ENCODE data around the gene PPP1R16B. TPM values are rescaled to one million over a fixed set of nuclear protein-coding genes. Genes with fewer than 3 reads are reported as not detected.

PPP1R16B gene
- total and polyA plus RNA-seq, 2 of the 8 experiments (the other 6 are each of a cell fraction or from before 2014, with no cell fraction given), result 2.6 to 8.9 TPM

- Histone ChIP-seq H3K4ac (replicated peaks; ENCODE audit: insufficient read length, low read depth, low read length) (no peak overlapping the region), H3K56ac (replicated peaks; ENCODE audit: insufficient read length, low read depth, low read length) (no peak overlapping the region), H3K18ac (ENCODE audit: extremely low read depth, low read length) (no peak overlapping the region), H3K27me3 (replicated peaks in 1 of 4; ENCODE audit: control insufficient read depth in 3 of 4, extremely low read depth in 1 of 4, insufficient read depth in 3 of 4, low read length in 3 of 4) (no peaks in the 10 kb centered on the region), H3K79me1 (ENCODE audit: low read depth, low read length) (no peaks in the 10 kb centered on the region; the same call in 1 of the 2 replicates), H2AK5ac (ENCODE audit: low read depth, low read length) (no peak overlapping the region), H3K79me2 (ENCODE audit: control insufficient read depth in 1 of 2, insufficient read depth in 2 of 2, low read length in 2 of 2) (no peaks in the 10 kb centered on the region), H4K5ac (ENCODE audit: insufficient read length, low read depth, low read length) (no peak overlapping the region), H3K27ac (ENCODE audit: low read depth, low read length) (no peak overlapping the region), H2BK120ac (replicated peaks; ENCODE audit: low read depth, low read length) (no peak overlapping the region), H3K23me2 (ENCODE audit: low read depth, low read length) (no peaks in the 10 kb centered on the region), H2AFZ (ENCODE audit: low read length) (no peak overlapping the region), H3K9me3 (ENCODE audit: insufficient read depth in 2 of 2, low read depth in 1 of 2, low read length in 1 of 2) (no peaks in the 10 kb centered on the region), H3K23ac (ENCODE audit: insufficient read length) (no peak overlapping the region), H3K4me1 (replicated peaks in 1 of 4; ENCODE audit: control insufficient read depth in 3 of 4, insufficient read depth in 4 of 4, low read length in 3 of 4) (peaks cover 0 to 5% (median under 1%) of the 10 kb centered on the region in 4 experiments; a peak in 4 of 7 replicates), H3K36me3 (ENCODE audit: control insufficient read depth in 2 of 4, insufficient read depth in 4 of 4, low read length in 3 of 4) (no peaks in the 10 kb centered on the region), H3K4me3 (ENCODE audit: extremely low read depth in 1 of 4, insufficient read depth in 2 of 4, low read depth in 3 of 4, low read length in 4 of 4) (no peak overlapping the region), H2BK12ac (ENCODE audit: low read depth, low read length) (no peak overlapping the region), H3K4me2 (ENCODE audit: insufficient read depth in 1 of 2, low read depth in 2 of 2, low read length in 2 of 2) (no peak overlapping the region), H4K20me1 (replicated peaks in 1 of 2; ENCODE audit: control insufficient read depth in 1 of 2, insufficient read depth in 2 of 2, low read length in 2 of 2) (no peaks in the 10 kb centered on the region), H2BK5ac (ENCODE audit: low read depth, low read length) (no peak overlapping the region), H3K14ac (ENCODE audit: insufficient read length) (no peak overlapping the region), H3K9ac (replicated peaks in 1 of 4; ENCODE audit: extremely low read depth in 1 of 4, low read depth in 3 of 4, low read length in 3 of 4) (no peak overlapping the region), H2BK20ac (ENCODE audit: low read length) (no peak overlapping the region), H2BK15ac (ENCODE audit: low read length) (no peak overlapping the region), H4K91ac (replicated peaks; ENCODE audit: insufficient read length, low read length) (no peak overlapping the region), H4K8ac (ENCODE audit: extremely low read depth, insufficient read depth, low read length) (no peak overlapping the region)
- WGBS, 2 experiments (ENCODE audit: extremely low coverage in 1 of 2, insufficient coverage in 1 of 2, insufficient read length in 1 of 2, insufficient replicate concordance in 2 of 2, low coverage in 1 of 2, low lambda C conversion rate in 2 of 2, missing lambda C conversion rate in 1 of 2), result 84% methylated on average over 12 of the region's 12 CpGs; no CpG with 5 or more reads in 1 of the 2 experiments
- CTCF ChIA-PET (ENCODE audit: partially characterized antibody), result interaction anchor here (1.1 kb wide), 1 partner anchor 15 kb away, joined by 3 read pairs; no protein-coding TSS in a partner anchor
- FAIRE-seq, result no peak
- no peak for DNase-seq (ENCODE audit: low read depth in 1 of 2, low spot score in 2 of 2)
- POLR2A ChIA-PET (ENCODE audit: partially characterized antibody), result no interaction called here
- TF ChIP-seq E2F6 (IDR thresholded peaks at IDR 0.05) (no peak), MAX (IDR thresholded peaks at IDR 0.05) (no peak), SP1 (IDR thresholded peaks at IDR 0.05; ENCODE audit: low read depth, low read length) (no peak), YY1 (IDR thresholded peaks at IDR 0.05; ENCODE audit: low read depth, low read length) (no peak), TAF1 (IDR thresholded peaks at IDR 0.05; ENCODE audit: low read depth, low read length) (no peak), TBP (IDR thresholded peaks at IDR 0.05; ENCODE audit: low read depth, low read length) (no peak), PHF8 (conservative IDR thresholded peaks at IDR 0.05; ENCODE audit: low read depth, low read length) (no peak), HDAC2 (IDR thresholded peaks at IDR 0.05; ENCODE audit: borderline replicate concordance in 1 of 2, low read depth in 2 of 2, low read length in 2 of 2) (no peak), SIN3A (conservative IDR thresholded peaks at IDR 0.05 in 1 of 2, IDR thresholded peaks at IDR 0.05 in 1 of 2; ENCODE audit: low read depth in 1 of 2, low read length in 2 of 2) (no peak), POLR2AphosphoS5 (IDR thresholded peaks at IDR 0.05; ENCODE audit: low read depth, low read length) (no peak), CEBPB (IDR thresholded peaks at IDR 0.05; ENCODE audit: low read depth, low read length) (no peak), EGR1 (IDR thresholded peaks at IDR 0.05; ENCODE audit: borderline replicate concordance, low read depth, low read length) (no peak)
These were observed 57.7 kb downstream of the PPP1R16B start for GRCh38 chr20:38863024-38863851.
